DND-41 (cell line): ENCODE measurements around the gene TWIST2.

Experiments used
- ATAC-seq: fragments of 200-7000 bp; cut with Tn5 transposase; 3 replicates; pipeline ENCODE4 v1.9.1; 2021; ENCODE audit warnings: low read depth; ENCODE audit not compliant: insufficient read depth
- DNase-seq: peaks from one replicate; pipeline ENCODE4 v3.0.0-alpha.2; 2020
- H2AFZ ChIP-seq: 2 replicates; pipeline ENCODE4 v1.6.0; 2012; ENCODE audit warnings: low read depth, low read length
- H3K27ac ChIP-seq: 2 replicates; pipeline ENCODE4 v1.5.1; 2012; ENCODE audit warnings: low read length, inconsistent platforms
- H3K27me3 ChIP-seq: fragments of 200-600 bp; sonication (generic); 2 replicates; pipeline ENCODE4 v1.6.0; 2012; ENCODE audit warnings: low read length, mild to moderate bottlenecking, inconsistent platforms; ENCODE audit not compliant: insufficient read depth, poor library complexity
- H3K36me3 ChIP-seq: 2 replicates; pipeline ENCODE4 v1.5.1; 2012; ENCODE audit warnings: low read length, inconsistent platforms; ENCODE audit not compliant: insufficient read depth
- H3K4me1 ChIP-seq: 2 replicates; pipeline ENCODE4 v1.5.1; 2012; ENCODE audit warnings: mild to moderate bottlenecking, low read length; ENCODE audit not compliant: insufficient read depth
- H3K4me2 ChIP-seq: 2 replicates; pipeline ENCODE4 v1.6.0; 2012; ENCODE audit warnings: mild to moderate bottlenecking, moderate library complexity, low read length, inconsistent platforms; ENCODE audit not compliant: insufficient read depth
- H3K4me3 ChIP-seq, 2 experiments: fragments of 200-600 bp in 1 of 2; shearing (Covaris generic) in 1 of 2; 2 replicates each; pipeline ENCODE4 v1.5.1; 2012 to 2016; ENCODE audit warnings: inconsistent platforms in 2 of 2, low read length in 2 of 2, mild to moderate bottlenecking in 2 of 2, low read depth in 1 of 2, moderate library complexity in 1 of 2
- H3K79me2 ChIP-seq: 2 replicates; pipeline ENCODE4 v1.6.0; 2012; ENCODE audit warnings: low read length, inconsistent platforms; ENCODE audit not compliant: insufficient read depth
- H3K9ac ChIP-seq: 2 replicates; pipeline ENCODE4 v1.6.0; 2012; ENCODE audit warnings: low read depth, mild to moderate bottlenecking, inconsistent platforms, low read length, moderate library complexity
- H3K9me3 ChIP-seq: 2 replicates; pipeline ENCODE4 v1.5.1; 2012; ENCODE audit warnings: low read length, moderate library complexity, mild to moderate bottlenecking, inconsistent platforms; ENCODE audit not compliant: insufficient read depth, severe bottlenecking
- H4K20me1 ChIP-seq: 2 replicates; pipeline ENCODE4 v1.6.0; 2012; ENCODE audit warnings: low read length; ENCODE audit not compliant: insufficient read depth
- CTCF ChIP-seq: IDR thresholded peaks from 2 replicates; pipeline ENCODE4 v1.5.1; 2012; ENCODE audit warnings: borderline replicate concordance, low read length, moderate library complexity, mild to moderate bottlenecking; ENCODE audit not compliant: poor library complexity, severe bottlenecking; ENCODE audit errors: extremely low read depth
- EZH2 ChIP-seq: IDR thresholded peaks from 3 replicates; pipeline ENCODE4 v1.6.1; 2012; ENCODE audit warnings: borderline replicate concordance, low read depth, mild to moderate bottlenecking, moderate library complexity, low read length, inconsistent platforms; ENCODE audit not compliant: severe bottlenecking

TWIST2 gene

DNA sequence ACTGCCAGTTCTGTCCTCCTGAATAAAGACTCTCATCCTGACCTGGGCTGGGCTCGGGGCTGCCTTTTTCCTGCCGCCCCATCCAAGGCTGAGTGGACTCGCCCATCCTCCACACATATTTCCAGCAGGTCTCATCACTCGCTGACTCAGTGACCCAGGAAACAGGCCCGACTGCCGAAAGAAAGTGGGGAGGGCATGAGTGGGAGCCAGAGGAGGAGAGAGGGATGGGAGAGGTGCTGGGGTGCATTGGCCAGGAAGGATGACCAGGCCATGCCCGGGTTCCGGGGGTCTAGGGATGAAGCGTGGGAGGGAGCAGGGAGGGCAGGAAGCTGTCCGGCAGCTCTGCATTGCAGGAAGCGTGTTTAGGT, 66.7 kb downstream of the TWIST2 start:
- DNase-seq: no peak

GRCh38 chr2:238915196-238915595, 67.3 kb downstream of the TWIST2 start:
- no peak for DNase-seq
- Histone ChIP-seq H3K4me3 (no peak overlapping the region), H2AFZ (no peak overlapping the region), H3K79me2 (no peaks in the 10 kb centered on the region), H3K27me3 (peaks cover 11% of the 10 kb centered on the region), H3K9me3 (no peaks in the 10 kb centered on the region), H3K4me2 (no peak overlapping the region), H3K4me1 (no peaks in the 10 kb centered on the region), H4K20me1 (peaks cover 3% of the 10 kb centered on the region; the same call in 1 of the 2 replicates), H3K9ac (no peak overlapping the region), H3K27ac (no peak overlapping the region), H3K36me3 (no peaks in the 10 kb centered on the region)
- TF ChIP-seq EZH2: no peak
- TF ChIP-seq CTCF: no peak
- no peak for ATAC-seq

More for the DNA sequence above, 66.7 kb downstream of the TWIST2 start:
- Histone ChIP-seq H3K9me3 (no peaks in the 10 kb centered on the region), H3K27ac (no peak overlapping the region), H2AFZ (no peak overlapping the region), H3K36me3 (no peaks in the 10 kb centered on the region), H3K9ac (no peak overlapping the region), H3K27me3 (peaks cover 11% of the 10 kb centered on the region), H4K20me1 (peaks cover 3% of the 10 kb centered on the region; the same call in 1 of the 2 replicates), H3K79me2 (no peaks in the 10 kb centered on the region), H3K4me3 (no peak overlapping the region), H3K4me2 (no peak overlapping the region), H3K4me1 (no peaks in the 10 kb centered on the region)
- TF ChIP-seq CTCF: no peak
- no peak for TF ChIP-seq EZH2
- ATAC-seq: no peak

GRCh38 chr2:238915596-238915995, 67.7 kb downstream of the TWIST2 start:
- H3K9ac ChIP-seq: no peak overlapping the region
- H3K9me3 ChIP-seq: no peaks in the 10 kb centered on the region
- ATAC-seq (no peak), DNase-seq (no peak)
- no peak overlapping the region for H3K4me3 ChIP-seq
- no peaks in the 10 kb centered on the region for H3K4me1 ChIP-seq
- H2AFZ ChIP-seq: no peak overlapping the region
- peaks cover 11% of the 10 kb centered on the region for H3K27me3 ChIP-seq
- H3K4me2 ChIP-seq: no peak overlapping the region
- TF ChIP-seq CTCF: no peak
- TF ChIP-seq EZH2: no peak
- H3K79me2 ChIP-seq: no peaks in the 10 kb centered on the region
- H3K36me3 ChIP-seq: no peaks in the 10 kb centered on the region
- H3K27ac ChIP-seq: no peak overlapping the region
- H4K20me1 ChIP-seq: peaks cover 3% of the 10 kb centered on the region; the same call in 1 of the 2 replicates

GRCh38 chr2:238916176-238916874, 68.4 kb downstream of the TWIST2 start:
- no peaks in the 10 kb centered on the region for H3K36me3 ChIP-seq
- H3K27ac ChIP-seq: no peak overlapping the region
- H3K27me3 ChIP-seq: peaks cover 11% of the 10 kb centered on the region

More at GRCh38 chr2:238916176-238916874, 68.4 kb downstream of the TWIST2 start:
- Histone ChIP-seq H3K4me3 (no peak overlapping the region), H3K4me1 (no peaks in the 10 kb centered on the region), H3K9me3 (no peaks in the 10 kb centered on the region), H3K4me2 (no peak overlapping the region), H4K20me1 (peaks cover 3% of the 10 kb centered on the region; the same call in 1 of the 2 replicates), H3K9ac (no peak overlapping the region), H2AFZ (no peak overlapping the region), H3K79me2 (no peaks in the 10 kb centered on the region)
- TF ChIP-seq EZH2: no peak
- DNase-seq (no peak), ATAC-seq (no peak)
